ENCODE results near the gene ELMOD3. TPM values are rescaled to one million over a fixed set of nuclear protein-coding genes. Genes with fewer than 3 reads are reported as not detected.
A peak's percentile ranks its signal among the peaks of the same experiment; 100 is the strongest.
"Not testable (repeated sequence)": the region's sequence is repeated elsewhere in the genome, so short reads cannot be mapped to it uniquely, and the experiment has no call there.

The ELMOD3 gene
- 10 to 100 TPM; 19.4 to 22.1 TPM for total RNA-seq

DNA sequence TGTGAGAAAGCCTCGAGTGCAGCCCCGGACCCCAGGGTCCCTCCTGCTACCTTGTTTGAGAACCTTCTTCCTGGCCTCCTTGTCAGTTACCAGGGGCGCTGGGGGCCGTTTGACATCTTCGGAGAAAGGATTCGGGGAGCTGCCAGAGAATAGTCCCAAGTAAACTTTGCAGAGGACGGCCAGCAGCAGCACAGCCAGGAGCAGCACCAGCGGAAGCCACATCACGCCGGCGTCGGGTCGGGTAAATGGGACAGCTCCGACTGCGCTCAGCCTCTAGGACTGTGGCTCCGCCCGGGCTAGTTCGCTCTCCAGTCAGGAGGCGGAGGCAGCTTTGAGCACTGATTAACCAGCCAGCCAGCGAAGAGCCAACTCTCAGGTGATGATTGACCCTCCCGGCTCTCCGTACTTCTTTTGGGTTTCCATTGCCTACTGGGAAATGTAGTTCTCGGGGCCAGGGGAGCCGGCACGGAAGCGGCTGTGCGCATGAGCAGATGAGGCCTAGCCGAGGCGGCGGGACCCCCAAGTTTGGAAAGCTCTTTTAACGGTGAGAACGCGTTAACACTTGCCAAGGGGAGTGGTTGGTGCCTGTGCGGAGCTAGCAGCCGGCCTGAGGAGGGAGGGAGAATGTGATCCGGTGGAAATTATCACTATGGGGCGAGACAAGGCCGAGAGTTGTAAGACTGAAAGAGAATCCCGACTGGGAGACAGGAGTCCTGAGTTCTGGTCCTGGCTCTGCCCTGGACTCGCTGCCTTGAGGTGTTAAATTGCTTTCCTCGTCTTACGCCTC, at the start of gene ELMOD3, which contains the start of gene RETSAT:
Gene ELMOD3 (plus strand): TSS at position 484 of the 787 bp plus-strand sequence. CDS start 2,430 bp downstream, outside the sequence.
Gene RETSAT (minus strand): TSS at position 243 of the 787 bp plus-strand sequence. CDS start 21 bp downstream, at position 222.
- no peaks in the 10 kb centered on the region for H3K9me3 Mint-ChIP-seq
- peaks cover 46% of the 10 kb centered on the region for H3K4me1 Mint-ChIP-seq
- peak; percentile 100 for DNase-seq
- H3K27ac Mint-ChIP-seq: peak within 1 kb of the TSS; percentile 96
- ChIA-PET POLR2A (interaction anchor here (0.7 to 1.6 kb wide), 3 partner anchors 20 to 206 kb away, joined by 3 to 4 read pairs (median 3); no protein-coding TSS in a partner anchor), CTCF (interaction anchor here (0.9 to 5.1 kb wide), 7 partner anchors 11 to 1114 kb away, joined by 3 to 27 read pairs (median 4); partner anchors contain the start of gene TGOLN2)
- no peaks in the 10 kb centered on the region for H3K27me3 Mint-ChIP-seq
- H3K4me3 Mint-ChIP-seq: peak within 1 kb of the TSS; percentile 96
- peaks cover 33% of the 10 kb centered on the region for H3K36me3 Mint-ChIP-seq (ENCODE audit: low read depth)

- ChIA-PET POLR2A (no interaction called here), CTCF (no interaction called here)
These were observed 47.1 kb upstream of the ELMOD3 start for GRCh38 chr2:85307527-85307897.

DNA sequence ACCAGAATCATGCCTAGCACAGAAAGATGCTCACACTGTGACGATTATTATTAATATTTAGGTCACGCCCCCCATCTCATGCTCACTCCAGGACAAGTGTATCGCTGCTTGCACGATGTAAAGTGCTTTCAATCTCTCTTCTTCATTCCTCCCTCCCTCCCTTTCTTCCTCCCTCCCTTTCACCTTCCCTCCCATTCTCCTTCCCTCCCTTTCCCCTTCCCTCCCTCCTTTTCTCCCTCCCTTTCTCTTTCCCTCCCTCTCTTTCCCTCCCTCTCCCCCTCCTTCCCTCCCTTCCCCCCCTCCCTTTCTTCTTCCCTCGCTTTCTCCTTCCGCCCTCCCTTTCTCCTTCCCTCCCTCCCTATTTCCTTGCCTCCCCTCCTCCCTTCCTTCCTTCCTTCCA, 46.4 kb upstream of the ELMOD3 start:
- DNase-seq: no peak
- no peak overlapping the region for H3K4me3 Mint-ChIP-seq
- no peaks in the 10 kb centered on the region for H3K9me3 Mint-ChIP-seq
- peaks cover 14% of the 10 kb centered on the region for H3K36me3 Mint-ChIP-seq (ENCODE audit: low read depth)
- POLR2A ChIA-PET: no interaction called here
- CTCF ChIA-PET: interaction anchor here (1.9 kb wide), 1 partner anchor 18 kb away, joined by 6 read pairs; no protein-coding TSS in a partner anchor
- H3K27ac Mint-ChIP-seq: peak overlapping the region; percentile 25
- H3K27me3 Mint-ChIP-seq: peaks cover 3% of the 10 kb centered on the region
- peaks cover 33% of the 10 kb centered on the region for H3K4me1 Mint-ChIP-seq

More at GRCh38 chr2:85307527-85307897, 47.1 kb upstream of the ELMOD3 start:
- peaks cover 33% of the 10 kb centered on the region for H3K4me1 Mint-ChIP-seq
- no peak for DNase-seq
- H3K27ac Mint-ChIP-seq: no peak overlapping the region
- H3K36me3 Mint-ChIP-seq (ENCODE audit: low read depth): peaks cover 13% of the 10 kb centered on the region
- peaks cover 3% of the 10 kb centered on the region for H3K27me3 Mint-ChIP-seq
- no peaks in the 10 kb centered on the region for H3K9me3 Mint-ChIP-seq
- no peak overlapping the region for H3K4me3 Mint-ChIP-seq

GRCh38 chr2:85308896-85309555, 45.5 kb upstream of the ELMOD3 start:
- Mint-ChIP-seq H3K4me3 (peak overlapping the region; percentile 6), H3K27ac (peak overlapping the region; percentile 57), H3K27me3 (peaks cover 3% of the 10 kb centered on the region), H3K4me1 (peaks cover 33% of the 10 kb centered on the region), H3K9me3 (no peaks in the 10 kb centered on the region), H3K36me3 (ENCODE audit: low read depth) (peaks cover 15% of the 10 kb centered on the region)
- CTCF ChIA-PET: interaction anchor here (0.8 to 2.4 kb wide), 5 partner anchors 8 to 24 kb away, joined by 3 to 20 read pairs (median 4); no protein-coding TSS in a partner anchor
- POLR2A ChIA-PET: no interaction called here
- DNase-seq: no peak

GRCh38 chr2:85309699-85310321, 44.8 kb upstream of the ELMOD3 start:
- peaks cover 19% of the 10 kb centered on the region for H3K36me3 Mint-ChIP-seq (ENCODE audit: low read depth)
- H3K4me3 Mint-ChIP-seq: peak overlapping the region; percentile 46
- no peaks in the 10 kb centered on the region for H3K9me3 Mint-ChIP-seq
- ChIA-PET POLR2A (no interaction called here), CTCF (interaction anchor here (0.6 to 2.4 kb wide), 6 partner anchors 9 to 277 kb away, joined by 3 to 20 read pairs (median 4); no protein-coding TSS in a partner anchor)
- peaks cover 35% of the 10 kb centered on the region for H3K4me1 Mint-ChIP-seq
- H3K27me3 Mint-ChIP-seq: peaks cover 3% of the 10 kb centered on the region
- peak overlapping the region; percentile 57 for H3K27ac Mint-ChIP-seq
- DNase-seq: peak; percentile 26

GRCh38 chr2:85310330-85310729, 44.2 kb upstream of the ELMOD3 start:
- CTCF ChIA-PET: interaction anchor here (0.6 to 2.4 kb wide), 3 partner anchors 9 to 12 kb away, joined by 3 to 20 read pairs (median 3); no protein-coding TSS in a partner anchor
- H3K27ac Mint-ChIP-seq: peak overlapping the region; percentile 57
- no peaks in the 10 kb centered on the region for H3K9me3 Mint-ChIP-seq
- H3K4me3 Mint-ChIP-seq: peak overlapping the region; percentile 46
- POLR2A ChIA-PET: no interaction called here
- H3K36me3 Mint-ChIP-seq (ENCODE audit: low read depth): peaks cover 24% of the 10 kb centered on the region
- no peak for DNase-seq
- peaks cover 35% of the 10 kb centered on the region for H3K4me1 Mint-ChIP-seq
- peaks cover under 1% of the 10 kb centered on the region for H3K27me3 Mint-ChIP-seq

- Mint-ChIP-seq H3K4me1 (peaks cover 34% of the 10 kb centered on the region), H3K27me3 (no peaks in the 10 kb centered on the region), H3K4me3 (no peak overlapping the region), H3K27ac (no peak overlapping the region), H3K9me3 (no peaks in the 10 kb centered on the region), H3K36me3 (ENCODE audit: low read depth) (peaks cover 36% of the 10 kb centered on the region)
- ChIA-PET CTCF (interaction anchor here (0.6 to 1.4 kb wide), 3 partner anchors 9 to 387 kb away, joined by 3 to 7 read pairs (median 3); no protein-coding TSS in a partner anchor), POLR2A (interaction anchor here (0.7 kb wide), 1 partner anchor 12 kb away, joined by 3 read pairs; no protein-coding TSS in a partner anchor)
- no peak for DNase-seq
These were observed 42.2 kb upstream of the ELMOD3 start for GRCh38 chr2:85312404-85312803.

GRCh38 chr2:85314884-85315242, 39.7 kb upstream of the ELMOD3 start:
- no peaks in the 10 kb centered on the region for H3K27me3 Mint-ChIP-seq
- no peak for DNase-seq
- H3K4me1 Mint-ChIP-seq: peaks cover 34% of the 10 kb centered on the region
- POLR2A ChIA-PET: no interaction called here
- peaks cover 47% of the 10 kb centered on the region for H3K36me3 Mint-ChIP-seq (ENCODE audit: low read depth)
- no peak overlapping the region for H3K4me3 Mint-ChIP-seq
- no peaks in the 10 kb centered on the region for H3K9me3 Mint-ChIP-seq
- peak overlapping the region; percentile 9 for H3K27ac Mint-ChIP-seq
- CTCF ChIA-PET: no interaction called here

- H3K27ac Mint-ChIP-seq, POLR2A ChIA-PET: not testable (repeated sequence)
- H3K36me3 Mint-ChIP-seq (ENCODE audit: low read depth): peaks cover 54% of the 10 kb centered on the region
These were observed 38.6 kb upstream of the ELMOD3 start for GRCh38 chr2:85315921-85316320.

DNA sequence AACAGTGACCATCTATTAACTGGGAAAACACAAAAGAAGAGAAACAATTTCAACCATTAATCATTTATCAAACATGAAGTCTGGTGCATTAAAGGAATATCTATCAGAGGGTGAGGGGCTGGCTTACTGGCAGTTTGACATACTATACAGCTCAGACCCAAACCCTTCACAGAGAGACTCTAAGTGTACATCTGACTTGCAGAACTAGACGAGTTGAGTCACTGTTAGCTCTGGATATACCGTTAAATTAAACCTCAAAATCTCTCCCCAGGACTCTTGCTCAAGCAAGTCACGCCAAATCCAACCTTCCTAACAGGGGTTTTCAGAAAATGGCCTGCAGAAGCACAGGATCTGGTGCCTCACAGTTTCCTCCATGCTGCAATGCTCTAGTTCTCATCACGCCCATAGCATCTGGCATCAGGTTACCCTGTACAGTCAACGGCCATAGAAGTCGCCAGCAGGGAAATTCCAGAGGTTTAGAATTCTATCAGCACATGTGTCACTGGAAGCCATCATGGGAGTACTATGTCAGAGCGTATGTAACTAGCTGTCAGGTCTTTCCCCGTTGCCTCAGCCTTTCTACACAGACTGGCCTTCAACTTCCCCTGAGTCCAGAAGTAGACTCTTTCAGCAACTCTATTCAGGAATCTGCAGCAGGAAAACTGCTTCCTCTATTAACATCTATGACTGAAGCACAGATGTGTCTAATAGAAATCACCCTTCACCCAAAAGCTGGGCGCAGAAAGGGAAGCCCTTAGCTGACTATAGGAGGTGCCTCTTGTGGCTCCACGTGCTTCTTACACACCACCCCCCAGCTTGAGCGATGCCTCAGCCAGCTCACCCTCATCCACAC, 36.1 kb upstream of the ELMOD3 start:
- Mint-ChIP-seq H3K4me3 (no peak overlapping the region), H3K27ac (no peak overlapping the region), H3K27me3 (no peaks in the 10 kb centered on the region), H3K36me3 (ENCODE audit: low read depth) (peaks cover 72% of the 10 kb centered on the region), H3K4me1 (peaks cover 55% of the 10 kb centered on the region), H3K9me3 (no peaks in the 10 kb centered on the region)
- no peak for DNase-seq
- POLR2A ChIA-PET: interaction anchor here (0.7 kb wide), 1 partner anchor 9 kb away, joined by 3 read pairs; the partner anchor contains the start of gene TGOLN2
- CTCF ChIA-PET: interaction anchor here (0.6 to 3.1 kb wide), 3 partner anchors 9 to 68 kb away, joined by 3 to 20 read pairs (median 3); no protein-coding TSS in a partner anchor

More at GRCh38 chr2:85315921-85316320, 38.6 kb upstream of the ELMOD3 start:
- H3K27me3 Mint-ChIP-seq, H3K9me3 Mint-ChIP-seq, H3K4me3 Mint-ChIP-seq, DNase-seq, CTCF ChIA-PET: not testable (repeated sequence)
- H3K4me1 Mint-ChIP-seq: peaks cover 36% of the 10 kb centered on the region

DNA sequence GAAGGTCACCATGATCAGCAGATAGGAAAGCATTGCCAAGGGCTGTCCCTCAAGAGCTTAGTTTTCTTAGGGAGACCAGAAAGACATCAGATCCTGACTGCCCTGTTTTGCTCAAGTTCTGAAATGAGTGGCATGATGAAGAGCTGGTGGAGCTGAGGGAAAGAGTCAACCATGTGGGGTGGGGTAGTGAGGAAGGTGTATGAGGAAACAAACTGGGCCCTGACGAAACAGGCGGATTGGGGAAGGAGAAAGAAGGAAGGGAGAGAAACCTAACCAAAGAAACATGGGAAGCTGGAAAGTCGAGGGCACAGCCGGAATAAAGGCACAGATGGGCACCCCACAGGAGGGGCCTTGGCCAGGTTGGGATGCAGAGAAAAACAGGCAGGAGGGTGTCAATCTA, 34.8 kb upstream of the ELMOD3 start:
- Mint-ChIP-seq H3K27ac (peak overlapping the region; percentile 1), H3K27me3 (no peaks in the 10 kb centered on the region), H3K4me3 (no peak overlapping the region), H3K9me3 (no peaks in the 10 kb centered on the region), H3K4me1 (peaks cover 67% of the 10 kb centered on the region), H3K36me3 (ENCODE audit: low read depth) (peaks cover 82% of the 10 kb centered on the region)
- no peak for DNase-seq
- ChIA-PET POLR2A (no interaction called here), CTCF (interaction anchor here (0.7 to 3.1 kb wide), 6 partner anchors 10 to 394 kb away, joined by 3 to 20 read pairs (median 3); no protein-coding TSS in a partner anchor)

Measured in activated CD4-positive, alpha-beta T cell treated with anti-CD3 and anti-CD28 coated beads, Interleukin-2, amount 10 ng/mL, durations not matched to agents 7 days and 5 days (primary cell).